ENCODE data around the gene SPEN. TPM values are rescaled to one million over a fixed set of nuclear protein-coding genes. Genes with fewer than 3 reads are reported as not detected.
A peak's percentile ranks its signal among the peaks of the same experiment; 100 is the strongest.

Gene SPEN
- total and polyA plus RNA-seq, 2 of the 13 experiments (the other 11 are each of a cell fraction or from before 2014, with no cell fraction given): 4.8 to 14.0 TPM

DNA sequence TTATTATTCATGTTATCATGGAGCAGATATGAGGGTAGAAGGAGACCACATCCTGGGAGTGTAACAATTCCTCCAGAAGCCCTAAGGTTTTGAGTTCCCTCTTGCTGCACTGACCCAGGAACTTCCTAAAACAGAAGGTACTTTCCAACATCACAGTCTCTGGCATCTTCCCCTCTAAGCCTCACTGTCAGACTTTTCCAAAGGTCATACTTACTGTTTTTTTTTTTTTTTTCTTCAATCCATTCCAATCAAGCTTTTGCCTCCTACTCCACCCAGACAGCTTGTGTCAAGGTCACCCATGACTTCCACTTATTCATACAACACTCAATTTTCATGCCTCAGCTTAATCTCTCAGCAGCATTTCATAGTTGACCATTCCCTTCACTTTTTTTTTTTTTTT lies 21.7 kb upstream of the SPEN start:
- CTCF ChIA-PET (ENCODE audit: low intra/inter-chr PET ratio, low total read pairs): no interaction called here
- no peaks in the 10 kb centered on the region for H3K36me3 ChIP-seq (replicated peaks in 1 of 2; ENCODE audit: control insufficient read depth in 1 of 2, insufficient read depth in 2 of 2, low read length in 2 of 2)
- intact Hi-C loops (cut with micrococcal nuclease; ENCODE audit: unreplicated experiment) (no loop called here), in situ Hi-C loops (cut with HindIII; ENCODE audit: extremely low pct_ligation_motif_present, low pct_unique_long_range_greater_than_20kb) (no loop called here)
- POLR2A ChIA-PET: interaction anchor here (0.6 to 1.5 kb wide), 4 partner anchors 9 to 25 kb away, joined by 3 to 4 read pairs (median 4); partner anchors contain the start of gene SPEN
- H3K79me2 ChIP-seq (ENCODE audit: insufficient read depth, low read length): no peaks in the 10 kb centered on the region
- no peak overlapping the region for H2AFZ ChIP-seq (ENCODE audit: low read length)
- H3K27me3 ChIP-seq (ENCODE audit: control insufficient read depth in 1 of 2, insufficient read depth in 2 of 2, low read length in 2 of 2): no peaks in the 10 kb centered on the region
- no peak for ATAC-seq
- H3K9me3 ChIP-seq (ENCODE audit: low read length): no peaks in the 10 kb centered on the region
- H3K27ac ChIP-seq (ENCODE audit: extremely low read length, insufficient read depth, low read length): no peak overlapping the region
- no peak for DNase-seq (ENCODE audit: low spot score)
- peak overlapping the region; percentile 24; the same call in 1 of the 2 replicates for H3K4me2 ChIP-seq (ENCODE audit: low read depth, low read length)
- no TSS peak for BruUV-seq (replicated peaks)
- peaks cover 42% of the 10 kb centered on the region for H3K4me1 ChIP-seq (ENCODE audit: insufficient read depth, low read length)
- no peaks in the 10 kb centered on the region for H4K20me1 ChIP-seq (ENCODE audit: insufficient read depth, low read length)
- no peak overlapping the region for H3K4me3 ChIP-seq (replicated peaks in 1 of 3; ENCODE audit: insufficient read depth in 1 of 3, low read depth in 2 of 3, low read length in 3 of 3)
- H3K9ac ChIP-seq (ENCODE audit: insufficient read depth, low read depth, low read length): no peak overlapping the region
- TF ChIP-seq ZFP82 (CRISPR knock-in tag; IDR thresholded peaks at IDR 0.05; ENCODE audit: borderline replicate concordance) (no peak), ZNF251 (CRISPR knock-in tag; IDR thresholded peaks at IDR 0.05) (no peak), PAWR (CRISPR knock-in tag; IDR thresholded peaks at IDR 0.05; ENCODE audit: borderline replicate concordance) (no peak), TCF7 (IDR thresholded peaks at IDR 0.05; ENCODE audit: low read depth) (no peak), KLF12 (CRISPR knock-in tag; IDR thresholded peaks at IDR 0.05; ENCODE audit: borderline replicate concordance) (no peak), CEBPB (IDR thresholded peaks at IDR 0.05; ENCODE audit: borderline replicate concordance, low read depth, low read length) (no peak), ZNF780A (CRISPR knock-in tag; IDR thresholded peaks at IDR 0.05) (no peak), SMAD1 (CRISPR knock-in tag; IDR thresholded peaks at IDR 0.05; ENCODE audit: borderline replicate concordance, low read depth) (no peak), SOX6 (IDR thresholded peaks at IDR 0.05) (no peak), SOX6 (CRISPR knock-in tag; IDR thresholded peaks at IDR 0.05) (no peak), THAP11 (CRISPR knock-in tag; IDR thresholded peaks at IDR 0.05) (no peak), YEATS4 (CRISPR knock-in tag; IDR thresholded peaks at IDR 0.05; ENCODE audit: borderline replicate concordance) (no peak), PCBP2 (optimal IDR thresholded peaks at IDR 0.05; ENCODE audit: low read depth, low read length, poor library complexity, severe bottlenecking) (no peak), ETV5 (CRISPR knock-in tag; IDR thresholded peaks at IDR 0.05; ENCODE audit: borderline replicate concordance) (no peak)
- no peak for FAIRE-seq
